Measurements from ENCODE around the gene CHRNA5.

DNA sequence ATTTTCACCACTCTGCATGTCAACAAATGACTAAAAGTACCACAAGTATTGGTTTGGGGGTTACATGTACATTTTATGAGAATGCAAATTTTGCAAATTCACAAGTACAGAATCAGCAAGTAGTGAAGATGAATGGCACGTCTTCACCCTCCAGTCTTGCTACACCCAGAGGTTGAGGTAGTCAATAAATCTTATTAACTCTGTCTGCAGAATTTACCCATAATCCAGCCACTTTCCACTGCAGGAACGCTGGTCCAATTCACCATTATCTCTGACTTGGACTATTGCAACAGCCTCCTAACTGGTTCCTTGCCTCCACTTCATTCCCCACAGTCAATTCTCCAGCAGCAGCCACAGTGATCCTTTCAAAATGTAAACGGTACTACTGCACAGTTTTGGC is 14.5 kb upstream of the CHRNA5 start:
- TF ChIP-seq, protein P1, sequence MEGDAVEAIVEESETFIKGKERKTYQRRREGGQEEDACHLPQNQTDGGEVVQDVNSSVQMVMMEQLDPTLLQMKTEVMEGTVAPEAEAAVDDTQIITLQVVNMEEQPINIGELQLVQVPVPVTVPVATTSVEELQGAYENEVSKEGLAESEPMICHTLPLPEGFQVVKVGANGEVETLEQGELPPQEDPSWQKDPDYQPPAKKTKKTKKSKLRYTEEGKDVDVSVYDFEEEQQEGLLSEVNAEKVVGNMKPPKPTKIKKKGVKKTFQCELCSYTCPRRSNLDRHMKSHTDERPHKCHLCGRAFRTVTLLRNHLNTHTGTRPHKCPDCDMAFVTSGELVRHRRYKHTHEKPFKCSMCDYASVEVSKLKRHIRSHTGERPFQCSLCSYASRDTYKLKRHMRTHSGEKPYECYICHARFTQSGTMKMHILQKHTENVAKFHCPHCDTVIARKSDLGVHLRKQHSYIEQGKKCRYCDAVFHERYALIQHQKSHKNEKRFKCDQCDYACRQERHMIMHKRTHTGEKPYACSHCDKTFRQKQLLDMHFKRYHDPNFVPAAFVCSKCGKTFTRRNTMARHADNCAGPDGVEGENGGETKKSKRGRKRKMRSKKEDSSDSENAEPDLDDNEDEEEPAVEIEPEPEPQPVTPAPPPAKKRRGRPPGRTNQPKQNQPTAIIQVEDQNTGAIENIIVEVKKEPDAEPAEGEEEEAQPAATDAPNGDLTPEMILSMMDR (IDR thresholded peaks at IDR 0.05) = no peak
- no peak for TF ChIP-seq ZFX (IDR thresholded peaks at IDR 0.05; ENCODE audit: borderline replicate concordance)

All from 22Rv1 (cell line).